HG03342 (cell line): ENCODE results near the gene OIP5.
A peak's percentile ranks its signal among the peaks of the same experiment; 100 is the strongest.
"Not testable (repeated sequence)": the region's sequence is repeated elsewhere in the genome, so short reads cannot be mapped to it uniquely, and the experiment has no call there.

Experiments
- ATAC-seq: cut with Tn5 transposase; IDR thresholded peaks from one replicate; pipeline ENCODE4 v1.9.1; 2021; ENCODE audit warnings: mild to moderate bottlenecking, moderate library complexity; ENCODE audit not compliant: unreplicated experiment

OIP5 gene

DNA sequence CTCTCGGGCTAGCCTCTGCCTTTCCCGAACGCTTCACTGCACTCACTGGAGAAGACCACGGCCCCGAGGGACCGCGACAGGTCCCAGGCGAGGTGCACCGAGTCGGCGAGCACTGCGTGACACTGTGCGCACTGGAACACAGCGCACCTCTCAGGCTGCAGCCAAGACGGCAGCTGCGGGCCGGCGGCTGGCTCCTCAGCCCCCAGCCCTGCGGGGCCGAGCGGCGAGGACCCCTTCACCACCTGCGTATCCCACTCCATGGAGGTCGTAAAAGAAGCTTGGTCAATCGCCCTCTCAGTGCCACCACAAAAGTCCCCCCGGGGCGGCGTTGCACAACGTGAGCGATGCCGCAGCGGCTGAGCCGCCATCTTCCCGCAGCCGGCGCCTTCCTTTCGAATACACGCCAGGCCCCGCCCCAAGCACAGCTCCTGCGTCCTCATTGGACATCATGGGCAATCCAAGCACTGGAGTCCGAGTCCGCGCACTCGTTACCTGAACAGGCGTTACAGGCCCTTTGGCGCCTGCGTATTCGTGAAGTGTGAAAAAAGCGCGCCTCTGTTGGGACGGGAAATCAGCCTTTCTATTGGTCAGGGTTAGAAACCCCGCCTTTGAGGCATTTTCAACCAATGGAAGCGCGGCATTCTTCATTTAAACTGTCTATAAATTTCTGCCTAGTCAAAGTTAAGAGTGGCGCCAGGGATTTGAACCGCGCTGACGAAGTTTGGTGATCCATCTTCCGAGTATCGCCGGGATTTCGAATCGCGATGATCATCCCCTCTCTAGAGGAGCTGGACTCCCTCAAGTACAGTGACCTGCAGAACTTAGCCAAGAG lies at the start of gene OIP5, which contains the start of gene NUSAP1:
Gene OIP5, minus strand, starts transcription at position 398 of the 832 bp plus-strand sequence. Its CDS starts 30 bp downstream, at position 368.
Gene NUSAP1, plus strand, starts transcription at position 688 of the 832 bp plus-strand sequence. Its CDS starts 77 bp downstream, at position 765.
- ATAC-seq: peak; percentile 80

DNA sequence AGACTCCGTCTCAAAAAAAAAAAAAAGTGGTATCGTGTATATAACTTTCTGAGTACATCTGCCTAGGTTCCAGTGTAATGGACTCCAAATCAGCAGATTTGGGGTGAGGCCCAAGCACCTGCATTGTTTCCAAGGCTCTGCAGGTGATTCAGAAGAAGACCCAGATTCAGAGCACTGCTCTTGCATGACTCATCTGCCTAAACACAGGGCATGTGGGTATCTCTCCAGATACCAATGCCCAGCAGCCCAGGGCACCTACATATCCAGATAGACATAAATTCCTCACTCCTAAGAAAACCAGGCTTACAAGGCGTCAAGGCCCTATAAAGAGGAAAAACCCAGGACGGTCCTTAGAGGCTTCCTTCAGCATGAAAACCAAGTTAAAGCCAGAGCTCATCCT lies 45.6 kb upstream of the OIP5 start:
- ATAC-seq: no peak

DNA sequence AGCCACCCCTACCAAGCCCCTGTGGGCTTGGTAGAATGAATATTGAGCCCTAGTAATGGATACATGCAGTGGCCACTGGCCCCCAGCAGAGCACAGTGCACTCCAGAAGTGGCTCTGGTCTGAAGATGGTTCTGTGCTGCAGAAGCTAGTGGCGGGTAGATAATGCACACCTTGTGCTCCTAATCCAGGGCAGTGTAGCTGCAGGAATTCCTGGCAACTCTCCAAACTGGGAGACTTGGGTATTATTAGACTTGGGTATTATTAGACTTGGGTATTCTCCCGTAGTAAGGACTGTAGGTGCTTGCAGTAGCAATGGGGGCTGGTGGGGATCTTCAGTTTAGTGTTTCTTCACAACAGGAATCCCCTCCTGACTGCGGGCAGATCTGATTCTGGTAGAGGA lies 35.0 kb upstream of the OIP5 start:
- no peak for ATAC-seq

DNA sequence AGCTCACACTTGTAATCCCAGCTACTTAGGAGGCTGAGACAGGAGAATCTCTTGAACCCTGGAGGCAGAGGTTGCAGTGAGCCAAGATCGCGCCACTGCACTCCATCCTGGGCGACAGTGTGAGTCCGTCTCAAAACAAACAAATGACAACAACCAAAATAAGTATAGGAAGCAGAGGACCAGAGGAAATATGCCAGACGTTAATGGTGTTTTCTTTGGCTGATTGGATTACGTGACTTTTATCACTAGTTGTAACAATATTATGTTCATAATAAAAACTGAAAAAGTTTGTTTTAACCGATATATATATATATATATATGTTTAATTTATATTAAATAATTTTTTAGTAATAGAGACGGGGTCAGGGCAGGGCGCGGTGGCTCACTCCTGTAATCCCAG lies 22.0 kb upstream of the OIP5 start:
- no peak for ATAC-seq

DNA sequence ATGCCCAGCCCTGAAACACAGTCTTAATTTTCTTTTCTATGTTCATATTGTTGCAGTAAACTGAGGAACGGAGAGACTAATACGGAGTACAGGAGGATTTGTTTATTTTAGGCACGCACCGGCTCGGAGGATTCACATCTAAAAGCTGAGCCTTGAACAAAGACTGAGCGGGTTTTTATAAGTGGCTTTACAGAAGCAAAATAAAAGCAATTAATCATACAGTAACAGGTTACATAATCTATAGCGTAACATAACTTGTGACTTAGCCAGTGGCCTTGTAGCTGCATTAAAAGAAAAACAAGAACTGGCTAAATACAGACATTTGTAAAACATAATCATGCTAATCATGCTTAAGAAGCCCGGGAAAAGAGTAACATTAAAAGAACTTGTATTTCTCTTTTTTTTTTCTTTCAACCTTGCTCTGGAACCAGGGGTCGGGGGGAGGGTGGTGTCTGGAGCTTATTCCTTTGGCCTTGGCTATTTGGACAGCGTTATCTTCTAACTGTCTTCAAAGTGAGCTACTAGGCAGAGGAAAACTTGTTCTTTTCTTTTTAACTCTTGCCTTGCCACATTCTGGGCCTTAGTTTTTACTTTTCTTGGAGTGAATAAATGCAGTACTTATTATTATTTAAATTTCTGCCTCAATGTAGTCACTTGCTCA lies 17.8 kb upstream of the OIP5 start:
- ATAC-seq: no peak

DNA sequence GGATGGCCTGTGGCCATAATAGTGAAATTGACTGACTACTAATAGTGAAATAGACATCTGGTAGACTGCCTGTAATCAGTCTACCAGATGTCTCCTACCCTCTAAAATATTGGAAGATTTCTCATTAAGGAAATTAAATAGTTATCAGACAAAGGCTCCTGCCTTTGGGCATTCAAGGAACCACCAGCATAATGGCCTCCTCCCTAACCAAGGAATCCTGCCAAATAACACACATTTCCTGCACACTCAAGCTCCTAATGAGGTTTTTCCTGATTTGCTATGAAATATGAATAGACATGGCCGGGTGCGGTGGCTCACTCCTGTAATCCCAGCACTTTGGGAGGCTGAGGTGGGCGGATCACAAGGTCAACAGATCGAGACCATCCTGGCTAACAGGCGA lies 14.8 kb upstream of the OIP5 start:
- no peak for ATAC-seq

DNA sequence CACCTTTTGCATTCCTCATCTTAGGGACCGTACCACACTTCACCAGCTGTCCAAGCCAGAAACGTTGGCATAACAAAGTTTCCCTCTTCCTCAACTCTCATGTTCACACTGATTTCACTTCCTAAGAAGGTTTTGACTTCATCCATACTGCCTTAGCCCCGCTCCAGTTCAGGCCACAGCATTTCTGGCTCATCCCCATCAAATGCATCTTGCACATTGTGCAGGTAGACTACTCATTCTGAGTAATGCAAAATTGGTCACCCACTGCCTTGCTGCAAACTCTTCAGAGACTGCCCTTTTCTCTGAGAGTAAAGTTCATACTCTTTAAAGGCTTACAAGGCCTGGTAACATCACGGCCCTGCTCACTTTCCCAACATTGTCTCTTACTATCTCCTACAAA lies 9.1 kb upstream of the OIP5 start:
- no peak for ATAC-seq

DNA sequence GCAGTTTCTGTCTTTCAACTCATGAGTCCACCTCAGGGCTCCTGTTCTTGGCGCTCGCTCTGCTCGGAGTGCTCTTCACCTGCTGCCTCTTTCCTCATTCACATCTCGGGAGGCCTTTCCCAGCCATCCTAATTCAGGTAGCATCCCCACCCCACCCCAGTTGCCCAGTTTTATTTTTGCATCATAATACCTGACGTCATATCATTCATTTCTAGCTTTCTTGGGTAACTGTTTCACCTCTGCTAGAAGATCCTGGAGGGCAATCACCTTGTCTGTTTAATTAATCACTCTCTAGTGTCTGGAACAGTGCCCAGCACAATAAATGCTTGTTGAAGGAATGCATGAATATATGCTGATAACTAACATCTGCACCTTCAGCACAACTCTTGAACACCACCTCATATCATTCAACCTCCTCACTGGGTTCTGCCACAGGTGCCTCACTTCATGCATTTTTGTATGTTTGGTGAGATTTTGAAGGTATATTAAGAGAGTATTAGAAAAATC lies 7.9 kb upstream of the OIP5 start:
- no peak for ATAC-seq

DNA sequence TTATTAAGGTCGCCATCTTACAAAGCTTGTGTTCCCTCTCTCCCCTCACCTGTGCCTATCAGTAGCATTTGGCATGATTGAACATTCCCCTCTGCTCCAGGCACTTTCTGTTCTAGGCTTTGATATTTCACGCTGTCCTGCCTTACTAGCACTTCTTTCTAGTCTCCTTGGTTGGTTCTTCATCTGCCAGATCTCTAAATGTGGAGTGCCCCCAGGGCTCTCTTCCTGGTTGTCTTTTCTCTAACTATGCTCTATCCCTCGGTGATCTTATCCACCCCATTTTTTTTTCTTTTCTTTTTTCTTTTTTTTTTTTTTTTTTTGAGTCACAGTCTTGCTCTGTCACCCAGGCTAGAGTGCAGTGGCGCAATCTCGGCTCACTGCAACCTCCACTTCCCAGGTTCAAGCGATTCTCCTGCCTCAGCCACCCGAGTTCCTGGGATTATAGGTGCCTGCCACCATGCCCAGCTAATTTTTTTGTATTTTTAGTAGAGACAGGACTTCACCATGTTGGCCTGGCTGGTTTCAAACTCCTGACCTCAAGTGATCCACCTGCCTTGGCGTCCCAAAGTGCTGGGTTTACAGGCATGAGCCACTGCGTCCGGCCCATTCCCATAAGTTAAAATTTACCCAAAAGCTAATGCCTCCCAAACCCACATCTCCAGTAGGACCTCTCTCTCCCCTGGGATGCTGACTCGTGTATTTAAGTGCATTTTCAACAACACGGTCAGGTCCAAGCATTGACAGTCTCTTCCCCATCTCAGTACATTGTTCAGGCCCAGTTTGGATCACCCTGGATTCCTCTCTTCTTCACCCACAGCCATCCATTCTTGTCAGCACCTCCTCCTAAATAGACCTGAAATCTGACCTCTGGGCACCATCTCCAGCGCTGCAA lies 5.5 kb upstream of the OIP5 start:
- ATAC-seq: no peak

DNA sequence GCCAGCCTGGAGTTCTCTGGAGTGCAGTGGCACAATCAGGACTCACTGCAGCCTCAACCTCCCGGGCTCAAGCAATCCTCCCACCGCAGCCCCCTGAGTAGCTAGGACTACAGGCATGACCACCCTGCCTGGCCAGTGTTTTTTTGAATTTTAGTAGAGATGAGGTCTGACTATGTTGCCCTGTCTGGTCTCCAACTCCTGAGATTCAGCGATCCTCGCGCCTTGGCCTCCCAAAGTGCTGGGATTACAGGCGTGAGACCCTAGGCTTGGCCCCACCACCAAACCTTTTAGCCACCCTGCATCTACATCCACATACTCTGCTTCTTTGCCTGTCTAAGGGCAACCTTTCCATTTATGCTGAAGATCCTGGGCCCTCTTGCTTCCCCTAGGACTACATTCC lies 4.7 kb upstream of the OIP5 start:
- ATAC-seq: no peak

DNA sequence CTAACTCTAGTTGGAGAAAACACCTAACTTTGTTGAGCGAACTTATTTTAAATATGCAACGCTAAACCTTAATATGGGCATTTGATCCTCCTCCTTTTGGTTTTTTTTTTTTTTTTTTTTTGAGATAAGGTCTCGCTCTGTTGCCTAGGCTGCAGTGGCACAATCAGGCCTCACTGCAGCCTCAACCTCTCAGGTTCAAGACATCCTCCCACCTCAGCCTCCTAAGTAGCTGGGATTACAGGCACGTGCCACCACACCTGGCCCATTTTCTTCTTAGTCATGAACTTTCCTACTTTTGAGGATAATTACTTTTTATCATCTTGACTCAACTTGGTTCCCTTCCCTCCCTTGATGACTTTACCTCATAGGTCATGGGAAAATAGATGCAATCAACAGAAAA lies 4.2 kb upstream of the OIP5 start:
- no peak for ATAC-seq

DNA sequence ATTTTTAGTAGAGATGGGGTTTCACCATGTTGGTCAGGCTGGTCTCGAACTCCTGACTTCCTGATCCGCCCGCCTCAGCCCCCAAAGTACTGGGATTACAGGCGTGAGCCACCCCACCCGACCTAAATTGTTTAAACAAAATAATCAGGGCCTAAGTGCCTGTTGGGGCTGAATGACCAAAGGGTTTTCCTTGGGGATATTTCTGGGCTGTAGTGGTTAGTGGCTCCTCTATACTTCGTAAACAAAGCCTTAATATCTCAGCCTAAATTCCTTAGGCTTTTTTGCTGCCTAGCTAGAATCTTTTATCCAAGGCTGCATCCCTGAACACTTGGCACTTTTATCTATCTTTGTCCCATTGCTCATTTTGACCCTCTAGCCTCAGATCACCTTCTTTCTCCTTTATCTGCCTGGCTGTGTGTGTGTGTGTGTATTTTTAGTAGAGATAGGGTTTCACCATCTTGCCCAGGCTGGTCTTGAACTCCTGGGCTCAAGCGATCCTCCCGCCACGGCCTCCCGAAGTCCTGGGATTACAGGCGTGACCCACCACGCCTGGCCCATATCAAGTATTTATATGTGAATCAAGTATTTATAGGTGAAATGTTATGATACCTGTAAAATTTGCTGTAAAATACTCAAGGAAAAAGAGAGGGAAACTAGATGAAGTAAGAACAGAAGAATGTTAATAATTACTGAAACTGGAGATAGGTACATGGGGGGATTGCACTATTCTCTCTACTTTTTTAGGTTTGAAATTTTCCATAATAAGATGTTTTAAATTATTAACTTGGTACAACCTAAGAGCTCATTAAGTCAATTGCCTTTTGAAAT lies 2.1 kb upstream of the OIP5 start:
- ATAC-seq: no peak

DNA sequence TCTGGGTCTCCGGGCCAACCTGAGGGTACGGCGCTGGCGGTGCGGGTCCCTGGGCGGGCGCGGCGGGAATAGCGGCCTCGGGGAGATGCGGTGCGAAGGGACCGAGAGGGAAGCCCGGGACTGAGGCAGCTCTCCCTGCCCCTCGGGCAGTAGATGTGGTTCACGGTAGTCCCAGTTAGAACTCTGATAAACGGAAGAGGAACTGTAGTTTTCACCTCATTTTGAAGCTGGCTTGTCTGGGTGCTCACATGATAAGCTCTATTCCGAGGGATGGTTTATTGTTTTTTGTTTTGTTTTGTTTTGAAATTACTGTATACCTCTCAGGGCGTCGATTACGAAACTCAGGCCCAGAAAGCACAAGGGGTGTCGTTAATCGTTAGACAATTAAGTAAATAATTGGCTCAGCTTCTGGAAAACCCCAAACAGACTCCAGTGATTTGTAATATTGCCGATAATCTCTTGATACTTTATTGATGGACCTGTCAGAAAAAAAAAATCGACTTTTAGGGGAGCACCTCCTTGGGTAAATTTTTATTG lies 703 bp upstream of the OIP5 start:
- peak; percentile 28 for ATAC-seq

DNA sequence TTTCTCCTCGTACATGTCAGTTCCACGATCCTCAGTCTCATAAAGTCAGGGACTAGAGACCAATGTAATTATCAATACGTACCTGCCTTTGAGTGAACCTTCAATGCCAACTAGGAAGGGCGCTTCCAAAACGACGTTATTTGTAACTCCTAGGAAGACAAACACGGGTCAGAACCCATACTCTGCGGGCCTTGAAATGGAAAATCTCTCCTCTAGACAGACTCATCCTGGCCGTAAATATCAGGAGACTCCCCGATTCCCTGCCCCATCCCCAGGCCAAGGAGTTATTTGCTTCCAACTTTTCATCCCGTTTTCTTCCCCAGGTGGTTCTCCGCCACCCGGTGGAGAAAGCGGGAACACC lies 578 bp downstream of the OIP5 start:
- no peak for ATAC-seq

DNA sequence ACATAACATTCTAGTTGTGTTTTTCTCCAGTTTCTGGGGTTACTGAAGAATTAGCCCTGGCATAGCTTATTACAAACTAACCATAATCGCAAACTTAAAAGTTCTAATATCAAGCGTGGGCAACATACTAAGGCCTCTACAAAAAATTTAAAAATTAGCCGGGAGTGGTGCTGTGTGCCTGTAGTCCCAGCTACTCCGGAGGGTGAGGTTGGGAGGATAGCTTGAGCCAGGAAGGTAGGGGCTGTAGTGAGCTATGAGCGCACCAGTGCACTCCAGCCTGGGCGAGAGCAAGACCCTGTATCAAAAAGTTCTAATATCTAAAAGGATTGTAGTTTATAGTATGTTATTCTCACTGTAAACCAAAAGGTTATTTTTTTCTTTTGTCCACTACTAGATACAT lies 1.1 kb downstream of the OIP5 start:
- no peak for ATAC-seq

DNA sequence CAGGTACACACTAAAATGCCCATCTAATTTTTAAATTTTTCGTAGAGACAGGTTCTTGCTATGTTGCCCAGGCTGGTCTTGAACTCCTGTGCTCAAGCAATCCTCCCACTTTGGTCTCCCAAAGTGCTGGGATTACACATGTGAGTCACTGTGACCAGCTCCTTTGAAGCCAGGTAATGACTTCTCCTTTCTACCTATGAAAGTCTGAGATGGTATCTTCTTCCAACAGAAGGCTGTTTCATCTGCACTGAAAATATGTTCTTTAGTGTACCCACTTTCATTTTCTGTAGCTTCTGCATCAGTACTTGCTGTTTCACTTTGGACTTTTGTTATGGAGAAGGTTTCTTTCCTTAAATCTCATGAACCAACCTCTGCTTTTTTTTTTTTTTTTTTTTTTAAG lies 8.8 kb downstream of the OIP5 start:
- ATAC-seq: no peak

DNA sequence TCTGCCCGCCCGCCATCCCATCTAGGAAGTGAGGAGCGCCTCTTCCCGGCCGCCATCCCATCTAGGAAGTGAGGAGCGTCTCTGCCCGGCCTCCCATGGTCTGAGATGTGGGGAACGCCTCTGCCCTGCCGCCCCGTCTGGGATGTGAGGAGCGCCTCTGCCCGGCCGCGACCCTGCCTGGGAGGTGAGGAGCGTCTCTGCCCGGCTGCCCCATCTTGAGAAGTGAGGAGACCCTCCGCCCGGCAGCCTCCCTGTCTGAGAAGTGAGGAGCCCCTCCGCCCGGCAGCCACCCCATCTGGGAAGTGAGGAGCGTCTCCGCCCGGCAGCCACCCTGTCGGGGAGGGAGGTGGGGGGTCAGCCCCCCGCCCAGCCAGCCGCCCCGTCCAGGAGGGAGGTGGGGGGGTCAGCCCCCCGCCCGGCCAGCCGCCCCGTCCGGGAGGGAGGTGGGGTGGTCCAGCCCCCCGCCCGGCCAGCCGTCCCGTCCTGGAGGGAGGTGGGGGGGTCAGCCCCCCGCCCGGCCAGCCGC lies 11.5 kb downstream of the OIP5 start:
- not testable (repeated sequence) for ATAC-seq

DNA sequence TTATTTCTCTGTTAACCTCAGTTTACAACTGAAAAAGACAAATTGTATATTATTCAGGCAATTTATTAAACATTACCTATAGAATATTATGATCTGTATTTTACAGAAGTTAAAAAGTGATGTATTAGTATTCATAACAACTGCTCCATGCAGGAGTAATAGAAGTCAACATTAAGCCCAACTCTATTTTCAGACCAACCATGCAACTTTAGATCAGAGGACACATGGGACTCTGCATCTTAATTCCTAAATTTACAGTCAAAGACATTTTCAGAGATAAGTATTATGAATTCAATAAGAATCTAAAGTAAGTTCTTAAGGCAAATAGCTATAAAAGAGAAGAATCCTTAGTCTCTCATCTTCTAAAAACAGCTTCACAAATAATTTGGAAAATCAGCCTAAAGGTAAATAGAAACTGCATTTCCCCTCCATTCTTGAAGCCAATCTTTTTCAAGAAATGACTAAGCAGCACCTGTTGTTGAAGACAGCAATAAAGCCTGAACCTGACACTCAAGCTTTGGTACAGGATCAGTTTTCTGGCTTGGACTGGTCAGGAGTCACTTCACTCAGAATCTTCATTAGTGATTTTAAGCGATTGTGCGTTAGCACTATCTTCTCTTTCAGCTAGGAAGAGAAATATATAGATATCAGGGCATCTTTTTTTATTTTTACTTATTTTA lies 23.0 kb downstream of the OIP5 start:
- no peak for ATAC-seq

DNA sequence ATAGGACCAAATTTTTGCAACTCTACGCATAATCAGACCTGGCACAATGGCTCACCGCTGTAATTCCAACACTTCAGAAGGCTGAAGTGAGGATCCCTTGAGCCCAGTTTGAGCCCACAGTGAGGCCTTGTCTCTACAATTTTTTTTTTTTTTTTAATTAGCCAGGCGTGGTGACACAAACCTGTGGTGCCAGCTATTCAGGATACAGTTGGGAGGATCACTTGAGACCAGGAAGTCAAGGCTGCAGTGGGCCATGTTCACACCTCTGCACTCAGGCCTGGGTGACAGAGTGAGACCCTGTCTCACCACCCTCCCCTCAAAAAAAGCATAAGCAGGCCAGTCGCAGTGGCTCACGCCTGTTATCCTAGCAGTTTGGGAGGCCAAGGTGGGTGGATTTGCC lies 24.7 kb downstream of the OIP5 start:
- no peak for ATAC-seq
